H9 (cell line): ENCODE results near the gene MRM3. TPM values are rescaled to one million over a fixed set of nuclear protein-coding genes. Genes with fewer than 3 reads are reported as not detected.

Experiments
- DNase-seq: peaks from one replicate; pipeline ENCODE4 v3.0.0-alpha.2; 2017
- H2AFZ ChIP-seq: one replicate; pipeline ENCODE4 v1.6.1; 2013; ENCODE audit warnings: mild to moderate bottlenecking, low read length, control low read depth, moderate library complexity
- H2AK5ac ChIP-seq: 2 replicates; pipeline ENCODE4 v1.6.1; 2013; ENCODE audit warnings: low read length, control low read depth, mixed read lengths; ENCODE audit not compliant: insufficient read length
- H2BK120ac ChIP-seq: one replicate; pipeline ENCODE4 v1.6.1; 2013; ENCODE audit warnings: low read depth, mild to moderate bottlenecking, low read length, control low read depth, inconsistent platforms; ENCODE audit not compliant: poor library complexity, severe bottlenecking
- H2BK12ac ChIP-seq: 2 replicates; pipeline ENCODE4 v1.6.1; 2013; ENCODE audit warnings: low read length, control low read depth, mixed read lengths, low read depth; ENCODE audit not compliant: insufficient read length
- H2BK15ac ChIP-seq: 2 replicates; pipeline ENCODE4 v1.6.1; 2013; ENCODE audit warnings: low read depth, low read length, control low read depth
- H2BK20ac ChIP-seq: one replicate; pipeline ENCODE4 v1.6.1; 2013; ENCODE audit warnings: low read depth, mild to moderate bottlenecking, low read length, control low read depth, inconsistent platforms; ENCODE audit not compliant: poor library complexity, severe bottlenecking
- H2BK5ac ChIP-seq: 2 replicates; pipeline ENCODE4 v1.6.1; 2013; ENCODE audit warnings: low read length, control low read depth, mixed read lengths; ENCODE audit not compliant: insufficient read length
- H3K14ac ChIP-seq: 2 replicates; pipeline ENCODE4 v1.6.1; 2013; ENCODE audit warnings: low read length, control low read depth; ENCODE audit not compliant: insufficient read depth
- H3K18ac ChIP-seq: 2 replicates; pipeline ENCODE4 v1.6.1; 2013; ENCODE audit warnings: low read depth, mild to moderate bottlenecking, mixed read lengths, low read length, control low read depth; ENCODE audit not compliant: insufficient read length
- H3K23ac ChIP-seq: 2 replicates; pipeline ENCODE4 v1.6.1; 2013; ENCODE audit warnings: low read length, control low read depth, mixed read lengths, low read depth; ENCODE audit not compliant: insufficient read length
- H3K23me2 ChIP-seq: 2 replicates; pipeline ENCODE4 v1.6.1; 2013; ENCODE audit warnings: low read depth, mild to moderate bottlenecking, mixed read lengths, low read length, control low read depth; ENCODE audit not compliant: insufficient read length, poor library complexity, severe bottlenecking
- H3K27ac ChIP-seq: 2 replicates; pipeline ENCODE4 v1.5.1; 2013; ENCODE audit warnings: low read length, control low read depth, mixed read lengths, low read depth; ENCODE audit not compliant: insufficient read length
- H3K27me3 ChIP-seq: 2 replicates; pipeline ENCODE4 v1.6.1; 2013; ENCODE audit warnings: low read length, control low read depth, inconsistent platforms; ENCODE audit not compliant: insufficient read depth
- H3K4ac ChIP-seq: 2 replicates; pipeline ENCODE4 v1.6.1; 2013; ENCODE audit warnings: low read depth, mild to moderate bottlenecking, control low read depth, inconsistent platforms, low read length, moderate library complexity
- H3K4me1 ChIP-seq: 2 replicates; pipeline ENCODE4 v1.6.1; 2013; ENCODE audit warnings: low read length, control low read depth, inconsistent platforms; ENCODE audit not compliant: insufficient read depth
- H3K4me2 ChIP-seq: 2 replicates; pipeline ENCODE4 v1.6.1; 2013; ENCODE audit warnings: low read length, control low read depth, mixed read lengths; ENCODE audit not compliant: insufficient read length, insufficient read depth
- H3K56ac ChIP-seq: 2 replicates; pipeline ENCODE4 v1.6.1; 2013; ENCODE audit warnings: low read depth, mild to moderate bottlenecking, mixed read lengths, low read length, control low read depth; ENCODE audit not compliant: insufficient read length
- H3K79me1 ChIP-seq: 2 replicates; pipeline ENCODE4 v1.6.1; 2013; ENCODE audit warnings: low read depth, mild to moderate bottlenecking, moderate library complexity, low read length, control low read depth, inconsistent platforms; ENCODE audit not compliant: insufficient read depth, poor library complexity, severe bottlenecking
- H3K79me2 ChIP-seq: 2 replicates; pipeline ENCODE4 v1.6.1; 2013; ENCODE audit warnings: low read length, control low read depth, inconsistent platforms; ENCODE audit not compliant: insufficient read depth
- H3K9ac ChIP-seq: 2 replicates; pipeline ENCODE4 v1.6.1; 2013; ENCODE audit warnings: low read length, control low read depth, mixed read lengths; ENCODE audit not compliant: insufficient read length; ENCODE audit errors: extremely low read depth
- H3K9me3 ChIP-seq: one replicate; pipeline ENCODE4 v1.6.1; 2013; ENCODE audit warnings: low read depth, low read length, inconsistent platforms; ENCODE audit not compliant: control insufficient read depth
- H3T11ph ChIP-seq: one replicate; pipeline ENCODE4 v1.6.1; 2013; ENCODE audit warnings: mild to moderate bottlenecking, low read length, control low read depth, inconsistent platforms
- H4K20me1 ChIP-seq: one replicate; pipeline ENCODE4 v1.6.1; 2013; ENCODE audit not compliant: control insufficient read depth, insufficient read length, insufficient read depth
- H4K5ac ChIP-seq: 2 replicates; pipeline ENCODE4 v1.6.1; 2013; ENCODE audit warnings: low read depth, mild to moderate bottlenecking, mixed read lengths, low read length, control low read depth; ENCODE audit not compliant: insufficient read length
- H4K8ac ChIP-seq: replicated peaks from 2 replicates; pipeline ENCODE4 v1.6.1; 2013; ENCODE audit warnings: low read length, control low read depth, mixed read lengths, low read depth; ENCODE audit not compliant: insufficient read length
- H4K91ac ChIP-seq: 2 replicates; pipeline ENCODE4 v1.6.1; 2013; ENCODE audit warnings: low read depth, mild to moderate bottlenecking, moderate library complexity, mixed read lengths, low read length, control low read depth; ENCODE audit not compliant: insufficient read length
- H3K27ac Mint-ChIP-seq, 3 experiments: 2 replicates in 2 of 3; 3 replicates in 1 of 3; pipeline ENCODE4 v1.8.0; 2020 to 2021; ENCODE audit warnings: mixed read lengths in 3 of 3, mild to moderate bottlenecking in 1 of 3, moderate library complexity in 1 of 3
- H3K27me3 Mint-ChIP-seq: 2 replicates; pipeline ENCODE4 v1.8.0; 2021; ENCODE audit warnings: low read depth, mild to moderate bottlenecking, moderate library complexity, mixed read lengths
- H3K36me3 Mint-ChIP-seq, 3 experiments: 2 replicates in 2 of 3; 3 replicates in 1 of 3; pipeline ENCODE4 v1.8.0; 2020 to 2021; ENCODE audit warnings: low read depth in 3 of 3, mixed read lengths in 3 of 3; ENCODE audit not compliant: insufficient read depth in 1 of 3
- H3K4me1 Mint-ChIP-seq, 2 experiments: 2 replicates each; pipeline ENCODE4 v1.8.0; 2020; ENCODE audit warnings: mixed read lengths in 2 of 2
- H3K4me3 Mint-ChIP-seq, 2 experiments: 2 replicates in 1 of 2; 3 replicates in 1 of 2; pipeline ENCODE4 v1.8.0; 2020 to 2021; ENCODE audit warnings: mild to moderate bottlenecking in 2 of 2, mixed read lengths in 2 of 2, moderate library complexity in 1 of 2
- H3K9me3 Mint-ChIP-seq, 2 experiments: 2 replicates in 1 of 2; 3 replicates in 1 of 2; pipeline ENCODE4 v1.8.0; 2020; ENCODE audit warnings: mild to moderate bottlenecking in 2 of 2, mixed read lengths in 2 of 2, moderate library complexity in 1 of 2
- WGBS: extraction: QIAGEN DNeasy Blood & Tissue Kit; methylation state at CpG from one replicate; pipeline ENCODE4 v1.1.7; 2013; ENCODE audit warnings: missing lambda C conversion rate, low lambda C conversion rate, mixed read lengths; ENCODE audit not compliant: insufficient read length; ENCODE audit errors: extremely low coverage; 5-methylcytosine and 5-hydroxymethylcytosine counted together
- total RNA-seq: library from RNA; stranded (reverse); gene quantifications from 2 replicates; pipeline ENCODE4 v1.2.1, GENCODE V29; 2021
- TF ChIP-seq, protein P1 (sequence below): fragments of 200-600 bp; sonication (generic); conservative IDR thresholded peaks from 3 replicates; pipeline ENCODE4 v1.8.0; 2021; ENCODE audit warnings: antibody characterized with exemption, mild to moderate bottlenecking

Gene MRM3
- total RNA-seq, 1 experiment from 2014 or later = 25.3 TPM

DNA sequence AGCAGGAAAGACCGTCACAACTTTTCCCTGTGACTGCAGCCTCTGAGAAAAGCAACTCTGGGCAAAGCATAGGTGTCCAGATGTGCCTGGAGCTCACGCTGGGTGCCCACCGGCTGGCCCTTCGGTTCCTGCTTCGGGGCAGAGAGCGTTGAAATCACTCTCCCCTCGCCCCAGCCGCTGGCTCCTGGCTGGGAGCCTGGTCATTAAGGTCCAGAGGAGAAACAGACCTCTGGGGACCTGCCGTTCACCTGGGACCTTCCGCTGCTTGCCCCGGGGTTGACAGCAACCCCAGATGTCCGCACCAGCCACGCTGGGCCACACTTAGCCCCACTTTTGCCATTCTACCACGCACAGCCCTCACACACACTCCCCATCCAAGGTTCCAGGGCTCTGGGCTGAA, 13.1 kb downstream of the MRM3 start:
- no peak overlapping the region for H2BK20ac ChIP-seq
- H2AFZ ChIP-seq = no peak overlapping the region
- H3K79me1 ChIP-seq = no peaks in the 10 kb centered on the region
- no CpG with 5 or more reads among the region's 14 CpGs for WGBS
- no peak overlapping the region for H3K9ac ChIP-seq
- no peak overlapping the region for H4K5ac ChIP-seq
- H3K79me2 ChIP-seq = no peaks in the 10 kb centered on the region
- no peak overlapping the region for H3K27ac ChIP-seq
- H3K14ac ChIP-seq = no peak overlapping the region
- H3T11ph ChIP-seq = no peak overlapping the region
- TF ChIP-seq, protein P1, sequence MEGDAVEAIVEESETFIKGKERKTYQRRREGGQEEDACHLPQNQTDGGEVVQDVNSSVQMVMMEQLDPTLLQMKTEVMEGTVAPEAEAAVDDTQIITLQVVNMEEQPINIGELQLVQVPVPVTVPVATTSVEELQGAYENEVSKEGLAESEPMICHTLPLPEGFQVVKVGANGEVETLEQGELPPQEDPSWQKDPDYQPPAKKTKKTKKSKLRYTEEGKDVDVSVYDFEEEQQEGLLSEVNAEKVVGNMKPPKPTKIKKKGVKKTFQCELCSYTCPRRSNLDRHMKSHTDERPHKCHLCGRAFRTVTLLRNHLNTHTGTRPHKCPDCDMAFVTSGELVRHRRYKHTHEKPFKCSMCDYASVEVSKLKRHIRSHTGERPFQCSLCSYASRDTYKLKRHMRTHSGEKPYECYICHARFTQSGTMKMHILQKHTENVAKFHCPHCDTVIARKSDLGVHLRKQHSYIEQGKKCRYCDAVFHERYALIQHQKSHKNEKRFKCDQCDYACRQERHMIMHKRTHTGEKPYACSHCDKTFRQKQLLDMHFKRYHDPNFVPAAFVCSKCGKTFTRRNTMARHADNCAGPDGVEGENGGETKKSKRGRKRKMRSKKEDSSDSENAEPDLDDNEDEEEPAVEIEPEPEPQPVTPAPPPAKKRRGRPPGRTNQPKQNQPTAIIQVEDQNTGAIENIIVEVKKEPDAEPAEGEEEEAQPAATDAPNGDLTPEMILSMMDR = no peak
- H4K91ac ChIP-seq = no peak overlapping the region
- H3K4ac ChIP-seq = no peak overlapping the region
- no peak overlapping the region for H2BK12ac ChIP-seq
- no peak overlapping the region for H3K23ac ChIP-seq
- H2AK5ac ChIP-seq = no peak overlapping the region
- H3K9me3 Mint-ChIP-seq = no peaks in the 10 kb centered on the region
- peak overlapping the region; percentile 39 to 91 (median 40); a peak in 3 of 7 replicates for H3K27ac Mint-ChIP-seq
- peaks cover 10 to 15% of the 10 kb centered on the region in 2 experiments for H3K4me1 Mint-ChIP-seq
- H3K56ac ChIP-seq = no peak overlapping the region
- H3K4me3 Mint-ChIP-seq = no peak overlapping the region
- H3K4me1 ChIP-seq = no peaks in the 10 kb centered on the region
- no peaks in the 10 kb centered on the region for H3K27me3 ChIP-seq
- no peak overlapping the region for H3K18ac ChIP-seq
- H3K9me3 ChIP-seq = no peaks in the 10 kb centered on the region
- no peak for DNase-seq
- peaks cover 16 to 49% (median 39%) of the 10 kb centered on the region in 3 experiments; a peak in 6 of 7 replicates for H3K36me3 Mint-ChIP-seq
- H2BK5ac ChIP-seq = no peak overlapping the region
- H3K27me3 Mint-ChIP-seq = no peaks in the 10 kb centered on the region; the same call in 1 of the 2 replicates
- H3K4me2 ChIP-seq = no peak overlapping the region
- no peak overlapping the region for H2BK120ac ChIP-seq
- no peak overlapping the region for H2BK15ac ChIP-seq
- no peaks in the 10 kb centered on the region for H3K23me2 ChIP-seq
- H4K20me1 ChIP-seq = no peaks in the 10 kb centered on the region
- no peak overlapping the region for H4K8ac ChIP-seq
